Activated B cell treated with CpG ODN at 0.5 μM for 24 hours (primary cell): Measurements from ENCODE around the gene MGRN1. TPM values are rescaled to one million over a fixed set of nuclear protein-coding genes. Genes with fewer than 3 reads are reported as not detected.

ENCODE experiments used
- ATAC-seq: fragments of 200-7000 bp; cut with Tn5 transposase; one replicate; pipeline ENCODE4 v1.10.0; 2021; ENCODE audit warnings: low read depth, mild to moderate bottlenecking, moderate library complexity
- CTCF ChIA-PET: fragments of 350-600 bp; sonication (Branson Sonifier 250); formaldehyde crosslinking; loops from one replicate; lab custom pipeline; 2021; ENCODE audit warnings: antibody characterized with exemption; lab: Charles Lee
- POLR2A ChIA-PET: fragments of 350-600 bp; sonication (Branson Sonifier 250); formaldehyde crosslinking; loops from one replicate; lab custom pipeline; 2021; ENCODE audit warnings: antibody characterized with exemption; lab: Charles Lee
- DNase-seq: peaks from one replicate; pipeline ENCODE4 v3.0.0; 2022
- H3K27ac Mint-ChIP-seq: one replicate; pipeline ENCODE4 v1.8.0; 2020; ENCODE audit warnings: mixed read lengths
- H3K27me3 Mint-ChIP-seq: one replicate; pipeline ENCODE4 v1.8.0; 2021; ENCODE audit warnings: mixed read lengths
- H3K36me3 Mint-ChIP-seq: one replicate; pipeline ENCODE4 v1.8.0; 2021; ENCODE audit warnings: low read depth, mixed read lengths
- H3K4me1 Mint-ChIP-seq: one replicate; pipeline ENCODE4 v1.8.0; 2021; ENCODE audit warnings: mixed read lengths
- H3K4me3 Mint-ChIP-seq: one replicate; pipeline ENCODE4 v1.8.0; 2020; ENCODE audit warnings: mild to moderate bottlenecking, mixed read lengths
- H3K9me3 Mint-ChIP-seq: one replicate; pipeline ENCODE4 v1.8.0; 2020; ENCODE audit warnings: mixed read lengths
- intact Hi-C: fragments of 100-400 bp; cut with micrococcal nuclease; formaldehyde crosslinking; loops from one replicate; pipeline ENCODE4 v1.15.1; 2024
- total RNA-seq: library from RNA; stranded (reverse); gene quantifications from 2 replicates; pipeline ENCODE4 v1.2.3, GENCODE V29; 2022
- TF ChIP-seq, protein P1 (sequence below): fragments of 200-600 bp; IDR thresholded peaks from one replicate; pipeline ENCODE4 v1.8.0; 2022; ENCODE audit warnings: antibody characterized with exemption, mild to moderate bottlenecking

The MGRN1 gene
- total RNA-seq, 1 donor from 2014 or later, result 88.6 TPM

DNA sequence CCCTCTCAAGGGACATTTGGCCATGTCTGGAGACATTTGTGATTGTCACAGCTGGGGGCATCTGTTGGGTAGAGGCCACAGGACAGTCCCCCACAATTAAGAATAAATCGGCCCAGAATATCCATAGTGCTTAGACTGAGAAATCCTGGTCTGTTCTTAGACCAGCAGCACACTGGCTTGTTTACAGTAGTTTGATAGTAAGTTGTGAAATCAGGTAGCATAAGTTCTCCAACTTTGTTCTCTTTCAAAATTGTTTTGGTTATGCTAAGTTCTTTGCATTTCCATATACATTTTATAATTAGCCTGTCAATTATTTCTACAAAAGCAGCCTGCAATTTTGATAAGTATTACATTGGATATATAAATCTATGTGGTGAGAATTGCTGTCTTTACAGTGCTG is 6.8 kb downstream of the MGRN1 start:
- POLR2A ChIA-PET, result no interaction called here
- Mint-ChIP-seq H3K4me1 (peaks cover 16% of the 10 kb centered on the region), H3K9me3 (peaks cover 4% of the 10 kb centered on the region), H3K36me3 (peaks cover 19% of the 10 kb centered on the region), H3K27me3 (no peaks in the 10 kb centered on the region), H3K27ac (no peak overlapping the region), H3K4me3 (no peak overlapping the region)
- CTCF ChIA-PET, result no interaction called here
- no peak for DNase-seq
- TF ChIP-seq, protein P1, sequence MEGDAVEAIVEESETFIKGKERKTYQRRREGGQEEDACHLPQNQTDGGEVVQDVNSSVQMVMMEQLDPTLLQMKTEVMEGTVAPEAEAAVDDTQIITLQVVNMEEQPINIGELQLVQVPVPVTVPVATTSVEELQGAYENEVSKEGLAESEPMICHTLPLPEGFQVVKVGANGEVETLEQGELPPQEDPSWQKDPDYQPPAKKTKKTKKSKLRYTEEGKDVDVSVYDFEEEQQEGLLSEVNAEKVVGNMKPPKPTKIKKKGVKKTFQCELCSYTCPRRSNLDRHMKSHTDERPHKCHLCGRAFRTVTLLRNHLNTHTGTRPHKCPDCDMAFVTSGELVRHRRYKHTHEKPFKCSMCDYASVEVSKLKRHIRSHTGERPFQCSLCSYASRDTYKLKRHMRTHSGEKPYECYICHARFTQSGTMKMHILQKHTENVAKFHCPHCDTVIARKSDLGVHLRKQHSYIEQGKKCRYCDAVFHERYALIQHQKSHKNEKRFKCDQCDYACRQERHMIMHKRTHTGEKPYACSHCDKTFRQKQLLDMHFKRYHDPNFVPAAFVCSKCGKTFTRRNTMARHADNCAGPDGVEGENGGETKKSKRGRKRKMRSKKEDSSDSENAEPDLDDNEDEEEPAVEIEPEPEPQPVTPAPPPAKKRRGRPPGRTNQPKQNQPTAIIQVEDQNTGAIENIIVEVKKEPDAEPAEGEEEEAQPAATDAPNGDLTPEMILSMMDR, result no peak
- intact Hi-C loops, result no loop called here
- no peak for ATAC-seq

DNA sequence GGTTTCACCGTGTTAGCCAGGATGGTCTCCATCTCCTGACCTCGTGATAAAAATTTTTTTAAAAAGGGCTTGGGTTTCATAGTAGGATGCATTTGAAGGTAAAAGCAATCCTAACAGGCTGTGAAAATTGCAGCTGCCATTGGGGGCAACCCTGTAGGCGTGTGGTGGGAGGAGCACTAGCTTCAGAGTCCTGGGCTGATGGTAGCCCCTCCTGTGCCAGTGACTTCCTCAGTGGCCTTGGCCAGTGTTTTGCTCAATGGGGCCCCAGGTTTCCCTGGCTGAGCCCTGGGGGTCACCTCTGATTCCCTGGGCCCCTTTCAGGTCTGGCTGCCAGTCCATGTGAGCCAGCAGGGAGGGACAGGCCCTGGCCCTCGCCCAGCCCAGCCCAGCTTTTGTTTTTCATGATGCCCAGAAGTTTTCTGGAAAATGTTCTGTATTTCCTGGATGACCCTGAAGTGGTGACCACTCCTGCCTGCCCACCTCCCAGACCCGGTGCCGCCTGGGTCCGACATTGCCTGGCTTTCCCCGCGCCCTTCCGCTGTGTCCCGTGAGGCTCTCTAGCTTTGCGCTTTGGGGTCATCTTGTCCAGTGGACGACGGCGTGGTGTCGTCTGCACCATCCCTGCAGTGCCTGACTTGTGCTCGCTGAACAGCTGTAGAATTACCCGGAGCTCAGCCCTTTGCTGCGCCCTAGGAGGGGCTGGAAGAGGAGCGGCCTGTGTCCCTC is 9.4 kb downstream of the MGRN1 start:
- CTCF ChIA-PET, result no interaction called here

DNA sequence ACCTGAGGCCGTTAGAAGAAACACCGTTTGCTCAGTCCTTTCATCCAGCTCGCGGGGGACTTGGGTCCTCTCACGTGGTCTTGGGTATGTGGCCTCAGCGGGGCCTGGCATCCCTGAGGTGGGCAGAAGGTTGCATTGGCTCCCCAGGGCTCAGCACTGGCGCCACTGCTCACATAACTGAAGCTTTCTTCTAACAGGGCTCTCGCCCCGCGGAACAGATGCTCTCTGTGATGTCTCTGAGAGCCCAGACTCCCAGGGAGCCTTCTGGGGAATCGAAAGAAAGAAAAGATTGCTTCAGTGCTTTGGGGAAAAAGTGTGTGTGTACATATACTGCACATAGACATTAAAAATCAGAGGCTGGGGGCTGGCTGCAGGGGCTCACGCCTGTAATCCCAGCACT is 10.1 kb downstream of the MGRN1 start:
- peaks cover 7% of the 10 kb centered on the region for H3K4me1 Mint-ChIP-seq
- no peaks in the 10 kb centered on the region for H3K27me3 Mint-ChIP-seq
- ChIA-PET CTCF (no interaction called here), POLR2A (interaction anchor here (1.3 kb wide), 1 partner anchor 10 kb away, joined by 5 read pairs; the partner anchor contains the start of gene MGRN1)
- ATAC-seq, result no peak
- TF ChIP-seq, protein P1, result no peak
- H3K4me3 Mint-ChIP-seq, result no peak overlapping the region
- no peak for DNase-seq
- H3K27ac Mint-ChIP-seq, result no peak overlapping the region
- intact Hi-C loops, result no loop called here
- peaks cover 4% of the 10 kb centered on the region for H3K9me3 Mint-ChIP-seq
- H3K36me3 Mint-ChIP-seq, result peaks cover 29% of the 10 kb centered on the region

More for the DNA sequence above, 9.4 kb downstream of the MGRN1 start:
- Mint-ChIP-seq H3K27ac (no peak overlapping the region), H3K36me3 (peaks cover 29% of the 10 kb centered on the region), H3K4me1 (peaks cover 9% of the 10 kb centered on the region), H3K9me3 (peaks cover 4% of the 10 kb centered on the region), H3K4me3 (no peak overlapping the region), H3K27me3 (no peaks in the 10 kb centered on the region)
- DNase-seq (no peak), ATAC-seq (no peak)
- POLR2A ChIA-PET, result interaction anchor here (1.3 kb wide), 1 partner anchor 9 kb away, joined by 5 read pairs; the partner anchor contains the start of gene MGRN1
- TF ChIP-seq, protein P1, result no peak
- intact Hi-C loops, result no loop called here

DNA sequence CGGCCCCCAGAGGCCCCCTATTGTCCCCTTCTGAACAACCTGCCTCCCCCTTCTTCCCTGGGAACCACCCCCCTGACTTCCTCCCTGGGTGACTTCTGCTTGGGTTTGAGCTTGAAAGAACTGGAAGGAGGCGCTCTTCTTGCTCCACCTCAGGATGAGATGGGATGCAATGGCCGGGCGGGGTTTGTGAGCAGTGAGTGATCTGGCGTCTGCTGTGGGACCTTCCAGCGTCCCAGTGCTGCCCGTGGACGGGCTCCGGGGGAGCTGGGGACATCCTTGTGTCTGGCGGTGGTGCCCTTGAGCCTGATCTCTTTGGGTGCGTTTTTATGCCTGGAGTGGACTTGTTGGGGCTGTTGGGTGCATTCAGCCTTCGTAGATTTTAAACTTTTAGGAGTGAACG is 11.6 kb downstream of the MGRN1 start:
- H3K27ac Mint-ChIP-seq, result no peak overlapping the region
- no peaks in the 10 kb centered on the region for H3K27me3 Mint-ChIP-seq
- peaks cover 2% of the 10 kb centered on the region for H3K9me3 Mint-ChIP-seq
- peaks cover 14% of the 10 kb centered on the region for H3K4me1 Mint-ChIP-seq
- CTCF ChIA-PET, result no interaction called here
- intact Hi-C loops, result no loop called here
- TF ChIP-seq, protein P1, result no peak
- no peak overlapping the region for H3K4me3 Mint-ChIP-seq
- no peak for ATAC-seq
- H3K36me3 Mint-ChIP-seq, result peaks cover 27% of the 10 kb centered on the region
- DNase-seq, result no peak
- POLR2A ChIA-PET, result interaction anchor here (0.6 to 1.3 kb wide), 3 partner anchors 11 to 976 kb away, joined by 3 to 5 read pairs (median 4); no protein-coding TSS in a partner anchor

DNA sequence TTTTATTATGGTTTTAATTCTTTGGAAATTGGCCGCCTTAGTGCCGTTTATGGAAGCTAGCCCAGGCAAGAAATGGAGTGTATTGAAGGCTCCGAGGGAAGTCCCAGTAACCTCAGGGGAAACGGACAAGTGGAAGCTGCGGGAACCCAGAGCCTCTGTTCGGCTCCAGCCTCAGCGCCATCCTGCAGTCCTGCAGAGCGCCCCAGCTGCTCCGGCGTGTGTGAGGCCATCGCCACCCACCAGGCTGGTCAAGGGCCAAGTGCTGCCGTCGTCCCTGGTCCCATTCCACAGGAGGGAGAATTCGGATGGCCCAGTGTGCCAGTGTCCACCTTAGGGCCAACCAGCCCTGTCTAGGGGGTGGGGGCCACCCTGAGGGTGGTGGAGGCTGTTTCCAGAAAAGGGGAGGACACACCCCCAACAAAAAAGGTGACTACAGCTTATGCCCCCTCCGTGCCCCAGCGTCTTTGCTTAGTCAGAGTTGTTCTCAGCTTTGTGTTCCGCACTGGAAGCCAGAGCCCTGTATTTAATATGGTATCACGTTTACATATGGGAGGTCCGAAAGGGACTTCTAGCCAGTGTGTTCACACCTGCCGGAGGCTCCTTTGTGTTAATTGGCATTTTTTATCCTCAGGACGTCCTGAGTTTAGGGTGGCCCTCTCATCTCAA is 13.0 kb downstream of the MGRN1 start:
- intact Hi-C loops, result no loop called here
- H3K27me3 Mint-ChIP-seq, result no peaks in the 10 kb centered on the region
- TF ChIP-seq, protein P1, result no peak
- H3K36me3 Mint-ChIP-seq, result peaks cover 22% of the 10 kb centered on the region
- H3K4me3 Mint-ChIP-seq, result no peak overlapping the region
- no peak overlapping the region for H3K27ac Mint-ChIP-seq
- ChIA-PET CTCF (no interaction called here), POLR2A (no interaction called here)
- ATAC-seq, result no peak
- no peak for DNase-seq
- H3K4me1 Mint-ChIP-seq, result peaks cover 14% of the 10 kb centered on the region
- no peaks in the 10 kb centered on the region for H3K9me3 Mint-ChIP-seq
